WTC11 (cell line): ENCODE data around the gene ABHD3. TPM values are rescaled to one million over a fixed set of nuclear protein-coding genes. Genes with fewer than 3 reads are reported as not detected.

Experiments
- ATAC-seq: fragments of 200-7000 bp; cut with Tn5 transposase; 2 replicates; pipeline ENCODE4 v1.10.0; 2021; ENCODE audit warnings: mild to moderate bottlenecking, moderate library complexity
- CTCF ChIA-PET: fragments of 300-600 bp; sonication (Branson Sonifier 250); formaldehyde crosslinking; loops from one replicate; lab custom pipeline; 2021; ENCODE audit warnings: antibody characterized with exemption; lab: Charles Lee
- POLR2A ChIA-PET: fragments of 350-600 bp; sonication (Branson Sonifier 250); formaldehyde crosslinking; loops from one replicate; lab custom pipeline; 2021; ENCODE audit warnings: antibody characterized with exemption; lab: Charles Lee
- DNase-seq: peaks from one replicate; pipeline ENCODE4 v3.0.0; 2021; ENCODE audit warnings: low spot score
- H3K27ac Mint-ChIP-seq: 2 replicates; pipeline ENCODE4 v1.8.0; 2021; ENCODE audit warnings: mixed read lengths
- H3K27me3 Mint-ChIP-seq: 2 replicates; pipeline ENCODE4 v1.8.0; 2021; ENCODE audit warnings: low read depth, mild to moderate bottlenecking, moderate library complexity, mixed read lengths
- H3K36me3 Mint-ChIP-seq: 2 replicates; pipeline ENCODE4 v1.8.0; 2021; ENCODE audit warnings: mixed read lengths
- H3K4me1 Mint-ChIP-seq: 2 replicates; pipeline ENCODE4 v1.8.0; 2022; ENCODE audit warnings: mixed read lengths
- H3K4me3 Mint-ChIP-seq: 2 replicates; pipeline ENCODE4 v1.8.0; 2021; ENCODE audit warnings: mild to moderate bottlenecking, moderate library complexity, mixed read lengths
- H3K9me3 Mint-ChIP-seq: 2 replicates; pipeline ENCODE4 v1.8.0; 2021; ENCODE audit warnings: mixed read lengths
- ATF1 ChIP-seq: sonication (generic); formaldehyde crosslinking; IDR thresholded peaks from 2 replicates; pipeline ENCODE4 v1.8.1; 2023; ENCODE audit warnings: mild to moderate bottlenecking, moderate library complexity, missing genetic modification reagents
- ELF4 ChIP-seq: sonication (generic); formaldehyde crosslinking; IDR thresholded peaks from 2 replicates; pipeline ENCODE4 v1.8.1; 2022; ENCODE audit warnings: low read depth, mild to moderate bottlenecking, moderate library complexity, missing genetic modification reagents
- ETV6 ChIP-seq: sonication (generic); formaldehyde crosslinking; IDR thresholded peaks from 2 replicates; pipeline ENCODE4 v1.8.1; 2022; ENCODE audit warnings: mild to moderate bottlenecking, missing genetic modification reagents
- GABPB1 ChIP-seq: sonication (generic); formaldehyde crosslinking; IDR thresholded peaks from 2 replicates; pipeline ENCODE4 v1.8.1; 2023; ENCODE audit warnings: mild to moderate bottlenecking, missing genetic modification reagents
- GTF2I ChIP-seq: fragments of 250-450 bp; sonication (Bioruptor Pico); conservative IDR thresholded peaks from 2 replicates; pipeline ENCODE4 v1.4.0; 2021; ENCODE audit warnings: mild to moderate bottlenecking
- HMGA2 ChIP-seq: fragments of 250-450 bp; sonication (Bioruptor Pico); IDR thresholded peaks from 2 replicates; pipeline ENCODE4 v1.4.0; 2021; ENCODE audit warnings: mild to moderate bottlenecking, moderate library complexity
- KAT7 ChIP-seq: sonication (generic); formaldehyde crosslinking; IDR thresholded peaks from 2 replicates; pipeline ENCODE4 v1.8.1; 2023; ENCODE audit warnings: missing genetic modification reagents, mild to moderate bottlenecking, borderline replicate concordance
- NR1H2 ChIP-seq: sonication (generic); formaldehyde crosslinking; IDR thresholded peaks from 2 replicates; pipeline ENCODE4 v1.9.0; 2021; ENCODE audit warnings: mild to moderate bottlenecking, moderate library complexity, missing genetic modification reagents
- OVOL2 ChIP-seq: fragments of 250-450 bp; sonication (Bioruptor Pico); IDR thresholded peaks from 2 replicates; pipeline ENCODE4 v1.9.0; 2021; ENCODE audit warnings: mild to moderate bottlenecking, borderline replicate concordance
- RELA ChIP-seq: sonication (generic); formaldehyde crosslinking; IDR thresholded peaks from 2 replicates; pipeline ENCODE4 v1.8.1; 2022; ENCODE audit warnings: missing genetic modification reagents, mild to moderate bottlenecking, borderline replicate concordance
- SOX15 ChIP-seq: fragments of 250-450 bp; sonication (Bioruptor Pico); IDR thresholded peaks from 2 replicates; pipeline ENCODE4 v1.9.0; 2021; ENCODE audit warnings: mild to moderate bottlenecking
- SP1 ChIP-seq: sonication (generic); formaldehyde crosslinking; conservative IDR thresholded peaks from 2 replicates; pipeline ENCODE4 v1.8.1; 2022; ENCODE audit warnings: missing genetic modification reagents
- TCF7 ChIP-seq: sonication (generic); formaldehyde crosslinking; IDR thresholded peaks from 2 replicates; pipeline ENCODE4 v1.8.0; 2022; ENCODE audit warnings: mild to moderate bottlenecking, low read depth, missing genetic modification reagents, moderate library complexity
- ZNF232 ChIP-seq: sonication (generic); formaldehyde crosslinking; IDR thresholded peaks from 2 replicates; pipeline ENCODE4 v1.8.0; 2022; ENCODE audit warnings: mild to moderate bottlenecking, missing genetic modification reagents
- ZNF263 ChIP-seq: sonication (generic); formaldehyde crosslinking; IDR thresholded peaks from 2 replicates; pipeline ENCODE4 v1.8.1; 2022; ENCODE audit warnings: low read depth, mild to moderate bottlenecking, moderate library complexity, missing genetic modification reagents
- total RNA-seq: library from RNA; stranded (reverse); gene quantifications from 3 replicates; pipeline ENCODE4 v1.2.3, GENCODE V29; 2021
- TF ChIP-seq, protein P1 (sequence below): sonication (generic); formaldehyde crosslinking; IDR thresholded peaks from 2 replicates; pipeline ENCODE4 v1.8.0; 2022; ENCODE audit warnings: missing genetic modification reagents
- TF ChIP-seq, protein P2 (sequence below): sonication (generic); formaldehyde crosslinking; conservative IDR thresholded peaks from 2 replicates; pipeline ENCODE4 v1.8.1; 2022; ENCODE audit warnings: mild to moderate bottlenecking, missing genetic modification reagents
- TF ChIP-seq, protein P3 (sequence below): sonication (generic); formaldehyde crosslinking; conservative IDR thresholded peaks from 2 replicates; pipeline ENCODE4 v1.8.1; 2023; ENCODE audit warnings: mild to moderate bottlenecking, low read depth, missing genetic modification reagents, moderate library complexity
- TF ChIP-seq, protein P4 (sequence below): sonication (generic); formaldehyde crosslinking; IDR thresholded peaks from 2 replicates; pipeline ENCODE4 v1.8.0; 2022; ENCODE audit warnings: mild to moderate bottlenecking, missing genetic modification reagents
- TF ChIP-seq, protein P5 (sequence below): sonication (generic); formaldehyde crosslinking; IDR thresholded peaks from 2 replicates; pipeline ENCODE4 v1.8.0; 2023; ENCODE audit warnings: missing genetic modification reagents, mild to moderate bottlenecking, borderline replicate concordance
- TF ChIP-seq, protein P6 (sequence below): sonication (generic); formaldehyde crosslinking; IDR thresholded peaks from 2 replicates; pipeline ENCODE4 v1.8.1; 2022; ENCODE audit warnings: missing genetic modification reagents, borderline replicate concordance

Gene ABHD3
- total RNA-seq, 1 experiment from 2014 or later = 11.1 TPM

DNA sequence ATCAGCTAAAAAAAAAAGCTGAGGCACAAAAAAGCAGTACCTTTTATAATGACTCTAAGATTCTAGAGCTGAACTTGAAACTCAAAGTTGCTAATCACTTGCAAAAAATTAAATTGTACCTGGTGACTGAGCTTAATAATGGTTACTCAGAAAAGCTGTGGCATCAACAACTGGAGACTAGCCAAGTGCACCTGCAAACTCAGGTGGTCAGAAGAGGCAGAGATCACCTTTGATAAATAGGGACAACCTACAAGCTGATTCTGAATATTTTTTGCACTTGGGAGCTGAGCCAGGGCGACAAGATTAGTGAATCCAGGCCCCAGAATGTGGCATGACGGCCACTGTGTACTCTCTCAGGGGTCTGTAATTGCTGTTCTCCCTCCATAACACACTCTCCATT is 3.0 kb downstream of the ABHD3 start (continued):
- TF ChIP-seq, protein P1, sequence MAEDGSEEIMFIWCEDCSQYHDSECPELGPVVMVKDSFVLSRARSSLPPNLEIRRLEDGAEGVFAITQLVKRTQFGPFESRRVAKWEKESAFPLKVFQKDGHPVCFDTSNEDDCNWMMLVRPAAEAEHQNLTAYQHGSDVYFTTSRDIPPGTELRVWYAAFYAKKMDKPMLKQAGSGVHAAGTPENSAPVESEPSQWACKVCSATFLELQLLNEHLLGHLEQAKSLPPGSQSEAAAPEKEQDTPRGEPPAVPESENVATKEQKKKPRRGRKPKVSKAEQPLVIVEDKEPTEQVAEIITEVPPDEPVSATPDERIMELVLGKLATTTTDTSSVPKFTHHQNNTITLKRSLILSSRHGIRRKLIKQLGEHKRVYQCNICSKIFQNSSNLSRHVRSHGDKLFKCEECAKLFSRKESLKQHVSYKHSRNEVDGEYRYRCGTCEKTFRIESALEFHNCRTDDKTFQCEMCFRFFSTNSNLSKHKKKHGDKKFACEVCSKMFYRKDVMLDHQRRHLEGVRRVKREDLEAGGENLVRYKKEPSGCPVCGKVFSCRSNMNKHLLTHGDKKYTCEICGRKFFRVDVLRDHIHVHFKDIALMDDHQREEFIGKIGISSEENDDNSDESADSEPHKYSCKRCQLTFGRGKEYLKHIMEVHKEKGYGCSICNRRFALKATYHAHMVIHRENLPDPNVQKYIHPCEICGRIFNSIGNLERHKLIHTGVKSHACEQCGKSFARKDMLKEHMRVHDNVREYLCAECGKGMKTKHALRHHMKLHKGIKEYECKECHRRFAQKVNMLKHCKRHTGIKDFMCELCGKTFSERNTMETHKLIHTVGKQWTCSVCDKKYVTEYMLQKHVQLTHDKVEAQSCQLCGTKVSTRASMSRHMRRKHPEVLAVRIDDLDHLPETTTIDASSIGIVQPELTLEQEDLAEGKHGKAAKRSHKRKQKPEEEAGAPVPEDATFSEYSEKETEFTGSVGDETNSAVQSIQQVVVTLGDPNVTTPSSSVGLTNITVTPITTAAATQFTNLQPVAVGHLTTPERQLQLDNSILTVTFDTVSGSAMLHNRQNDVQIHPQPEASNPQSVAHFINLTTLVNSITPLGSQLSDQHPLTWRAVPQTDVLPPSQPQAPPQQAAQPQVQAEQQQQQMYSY (CRISPR knock-in tag) = no peak
- TF ChIP-seq, protein P2, sequence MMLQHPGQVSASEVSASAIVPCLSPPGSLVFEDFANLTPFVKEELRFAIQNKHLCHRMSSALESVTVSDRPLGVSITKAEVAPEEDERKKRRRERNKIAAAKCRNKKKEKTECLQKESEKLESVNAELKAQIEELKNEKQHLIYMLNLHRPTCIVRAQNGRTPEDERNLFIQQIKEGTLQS (CRISPR knock-in tag) = no peak
- no peak for TF ChIP-seq ZNF232 (CRISPR knock-in tag)
- TF ChIP-seq ETV6 (CRISPR knock-in tag) = no peak

DNA sequence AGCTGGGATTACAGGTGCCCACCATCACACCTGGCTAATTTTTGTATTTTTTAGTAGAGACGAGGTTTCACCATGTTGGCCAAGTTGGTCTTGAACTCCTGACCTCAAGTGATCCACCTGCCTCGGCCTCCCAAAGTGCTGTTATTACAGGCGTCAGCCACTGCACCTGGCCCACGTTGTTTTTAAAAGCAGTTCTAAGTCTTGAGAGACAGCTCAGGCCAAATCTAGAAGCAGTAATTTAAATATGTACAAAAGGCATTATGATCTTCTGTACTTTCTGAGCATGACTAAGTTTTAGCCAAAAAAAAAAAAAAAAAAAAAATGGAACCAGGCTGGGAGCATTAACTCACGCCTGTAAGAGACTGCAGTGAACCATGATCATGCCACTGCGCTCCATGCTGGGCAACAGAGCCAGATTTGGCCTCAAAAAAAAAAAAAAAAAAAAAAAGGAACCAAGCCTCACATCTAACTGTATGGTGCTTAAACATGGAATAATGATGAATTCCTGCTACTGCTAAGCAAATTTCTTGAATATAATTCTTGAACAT is 4.0 kb downstream of the ABHD3 start:
- no peak for DNase-seq
- ChIA-PET CTCF (interaction anchor here (0.6 to 0.7 kb wide), 2 partner anchors 56 to 115 kb away, joined by 3 to 9 read pairs; no protein-coding TSS in a partner anchor), POLR2A (no interaction called here)
- H3K4me3 Mint-ChIP-seq = no peak overlapping the region
- ATAC-seq = no peak
- H3K4me1 Mint-ChIP-seq = peaks cover 15% of the 10 kb centered on the region
- TF ChIP-seq, protein P3, sequence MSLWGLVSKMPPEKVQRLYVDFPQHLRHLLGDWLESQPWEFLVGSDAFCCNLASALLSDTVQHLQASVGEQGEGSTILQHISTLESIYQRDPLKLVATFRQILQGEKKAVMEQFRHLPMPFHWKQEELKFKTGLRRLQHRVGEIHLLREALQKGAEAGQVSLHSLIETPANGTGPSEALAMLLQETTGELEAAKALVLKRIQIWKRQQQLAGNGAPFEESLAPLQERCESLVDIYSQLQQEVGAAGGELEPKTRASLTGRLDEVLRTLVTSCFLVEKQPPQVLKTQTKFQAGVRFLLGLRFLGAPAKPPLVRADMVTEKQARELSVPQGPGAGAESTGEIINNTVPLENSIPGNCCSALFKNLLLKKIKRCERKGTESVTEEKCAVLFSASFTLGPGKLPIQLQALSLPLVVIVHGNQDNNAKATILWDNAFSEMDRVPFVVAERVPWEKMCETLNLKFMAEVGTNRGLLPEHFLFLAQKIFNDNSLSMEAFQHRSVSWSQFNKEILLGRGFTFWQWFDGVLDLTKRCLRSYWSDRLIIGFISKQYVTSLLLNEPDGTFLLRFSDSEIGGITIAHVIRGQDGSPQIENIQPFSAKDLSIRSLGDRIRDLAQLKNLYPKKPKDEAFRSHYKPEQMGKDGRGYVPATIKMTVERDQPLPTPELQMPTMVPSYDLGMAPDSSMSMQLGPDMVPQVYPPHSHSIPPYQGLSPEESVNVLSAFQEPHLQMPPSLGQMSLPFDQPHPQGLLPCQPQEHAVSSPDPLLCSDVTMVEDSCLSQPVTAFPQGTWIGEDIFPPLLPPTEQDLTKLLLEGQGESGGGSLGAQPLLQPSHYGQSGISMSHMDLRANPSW = no peak
- TF ChIP-seq ATF1 (CRISPR knock-in tag) (no peak), ZNF263 (CRISPR knock-in tag) (no peak), OVOL2 (no peak), GABPB1 (CRISPR knock-in tag) (no peak), RELA (CRISPR knock-in tag) (no peak), NR1H2 (CRISPR knock-in tag) (no peak), ELF4 (CRISPR knock-in tag) (no peak), SOX15 (CRISPR knock-in tag) (no peak), GTF2I (CRISPR knock-in tag) (no peak), SP1 (CRISPR knock-in tag) (no peak), TCF7 (CRISPR knock-in tag) (no peak), HMGA2 (no peak), KAT7 (no peak)
- TF ChIP-seq, protein P4, sequence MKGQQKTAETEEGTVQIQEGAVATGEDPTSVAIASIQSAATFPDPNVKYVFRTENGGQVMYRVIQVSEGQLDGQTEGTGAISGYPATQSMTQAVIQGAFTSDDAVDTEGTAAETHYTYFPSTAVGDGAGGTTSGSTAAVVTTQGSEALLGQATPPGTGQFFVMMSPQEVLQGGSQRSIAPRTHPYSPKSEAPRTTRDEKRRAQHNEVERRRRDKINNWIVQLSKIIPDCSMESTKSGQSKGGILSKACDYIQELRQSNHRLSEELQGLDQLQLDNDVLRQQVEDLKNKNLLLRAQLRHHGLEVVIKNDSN (CRISPR knock-in tag) = no peak
- TF ChIP-seq, protein P5, sequence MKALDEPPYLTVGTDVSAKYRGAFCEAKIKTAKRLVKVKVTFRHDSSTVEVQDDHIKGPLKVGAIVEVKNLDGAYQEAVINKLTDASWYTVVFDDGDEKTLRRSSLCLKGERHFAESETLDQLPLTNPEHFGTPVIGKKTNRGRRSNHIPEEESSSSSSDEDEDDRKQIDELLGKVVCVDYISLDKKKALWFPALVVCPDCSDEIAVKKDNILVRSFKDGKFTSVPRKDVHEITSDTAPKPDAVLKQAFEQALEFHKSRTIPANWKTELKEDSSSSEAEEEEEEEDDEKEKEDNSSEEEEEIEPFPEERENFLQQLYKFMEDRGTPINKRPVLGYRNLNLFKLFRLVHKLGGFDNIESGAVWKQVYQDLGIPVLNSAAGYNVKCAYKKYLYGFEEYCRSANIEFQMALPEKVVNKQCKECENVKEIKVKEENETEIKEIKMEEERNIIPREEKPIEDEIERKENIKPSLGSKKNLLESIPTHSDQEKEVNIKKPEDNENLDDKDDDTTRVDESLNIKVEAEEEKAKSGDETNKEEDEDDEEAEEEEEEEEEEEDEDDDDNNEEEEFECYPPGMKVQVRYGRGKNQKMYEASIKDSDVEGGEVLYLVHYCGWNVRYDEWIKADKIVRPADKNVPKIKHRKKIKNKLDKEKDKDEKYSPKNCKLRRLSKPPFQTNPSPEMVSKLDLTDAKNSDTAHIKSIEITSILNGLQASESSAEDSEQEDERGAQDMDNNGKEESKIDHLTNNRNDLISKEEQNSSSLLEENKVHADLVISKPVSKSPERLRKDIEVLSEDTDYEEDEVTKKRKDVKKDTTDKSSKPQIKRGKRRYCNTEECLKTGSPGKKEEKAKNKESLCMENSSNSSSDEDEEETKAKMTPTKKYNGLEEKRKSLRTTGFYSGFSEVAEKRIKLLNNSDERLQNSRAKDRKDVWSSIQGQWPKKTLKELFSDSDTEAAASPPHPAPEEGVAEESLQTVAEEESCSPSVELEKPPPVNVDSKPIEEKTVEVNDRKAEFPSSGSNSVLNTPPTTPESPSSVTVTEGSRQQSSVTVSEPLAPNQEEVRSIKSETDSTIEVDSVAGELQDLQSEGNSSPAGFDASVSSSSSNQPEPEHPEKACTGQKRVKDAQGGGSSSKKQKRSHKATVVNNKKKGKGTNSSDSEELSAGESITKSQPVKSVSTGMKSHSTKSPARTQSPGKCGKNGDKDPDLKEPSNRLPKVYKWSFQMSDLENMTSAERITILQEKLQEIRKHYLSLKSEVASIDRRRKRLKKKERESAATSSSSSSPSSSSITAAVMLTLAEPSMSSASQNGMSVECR (CRISPR knock-in tag) = no peak
- TF ChIP-seq, protein P6, sequence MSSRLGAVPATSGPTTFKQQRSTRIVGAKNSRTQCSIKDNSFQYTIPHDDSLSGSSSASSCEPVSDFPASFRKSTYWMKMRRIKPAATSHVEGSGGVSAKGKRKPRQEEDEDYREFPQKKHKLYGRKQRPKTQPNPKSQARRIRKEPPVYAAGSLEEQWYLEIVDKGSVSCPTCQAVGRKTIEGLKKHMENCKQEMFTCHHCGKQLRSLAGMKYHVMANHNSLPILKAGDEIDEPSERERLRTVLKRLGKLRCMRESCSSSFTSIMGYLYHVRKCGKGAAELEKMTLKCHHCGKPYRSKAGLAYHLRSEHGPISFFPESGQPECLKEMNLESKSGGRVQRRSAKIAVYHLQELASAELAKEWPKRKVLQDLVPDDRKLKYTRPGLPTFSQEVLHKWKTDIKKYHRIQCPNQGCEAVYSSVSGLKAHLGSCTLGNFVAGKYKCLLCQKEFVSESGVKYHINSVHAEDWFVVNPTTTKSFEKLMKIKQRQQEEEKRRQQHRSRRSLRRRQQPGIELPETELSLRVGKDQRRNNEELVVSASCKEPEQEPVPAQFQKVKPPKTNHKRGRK = no peak
- peaks cover 7% of the 10 kb centered on the region for H3K9me3 Mint-ChIP-seq
- H3K36me3 Mint-ChIP-seq = peaks cover 17% of the 10 kb centered on the region
- H3K27me3 Mint-ChIP-seq = peaks cover 8% of the 10 kb centered on the region
- H3K27ac Mint-ChIP-seq = no peak overlapping the region
